Measurements from ENCODE around the gene CHST12. TPM values are rescaled to one million over a fixed set of nuclear protein-coding genes. Genes with fewer than 3 reads are reported as not detected.
A peak's percentile ranks its signal among the peaks of the same experiment; 100 is the strongest.
"Not testable (repeated sequence)": the region's sequence is repeated elsewhere in the genome, so short reads cannot be mapped to it uniquely, and the experiment has no call there.

The CHST12 gene
- total RNA-seq, 2 experiments from 2014 or later = 49.5 to 51.1 TPM

DNA sequence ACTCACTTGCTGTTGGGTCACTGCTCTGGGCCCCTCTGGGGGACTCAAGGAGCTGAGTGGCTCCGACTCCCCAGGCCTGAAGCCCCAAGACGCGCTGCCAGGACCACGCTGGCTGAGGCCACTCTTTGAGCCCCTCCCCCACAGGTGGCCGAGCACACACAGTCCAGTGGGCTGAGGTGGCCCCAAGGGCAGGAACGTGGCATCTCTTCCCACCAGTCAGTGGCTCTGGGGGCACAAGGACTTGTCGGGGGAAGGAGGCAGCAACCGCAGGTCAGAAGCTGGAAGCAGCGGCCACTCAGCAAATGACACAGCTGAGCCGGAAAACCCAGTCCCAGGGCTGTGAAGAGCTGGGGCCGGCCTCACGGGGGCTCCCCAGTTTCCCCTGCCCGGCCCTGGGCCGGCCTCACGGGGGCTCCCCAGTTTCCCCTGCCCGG lies 48.7 kb downstream of the CHST12 start:
- Mint-ChIP-seq H3K36me3 (no peaks in the 10 kb centered on the region), H3K9me3 (no peaks in the 10 kb centered on the region), H3K27me3 (peaks cover 24% of the 10 kb centered on the region), H3K4me3 (peak overlapping the region; percentile 42), H3K4me1 (peaks cover 6% of the 10 kb centered on the region), H3K27ac (no peak overlapping the region)
- POLR2A ChIA-PET = interaction anchor here (1.4 kb wide), 1 partner anchor 15 kb away, joined by 3 read pairs; no protein-coding TSS in a partner anchor
- ATAC-seq (ENCODE audit: low read depth) (peak; percentile 25), DNase-seq (peak; percentile 53)

DNA sequence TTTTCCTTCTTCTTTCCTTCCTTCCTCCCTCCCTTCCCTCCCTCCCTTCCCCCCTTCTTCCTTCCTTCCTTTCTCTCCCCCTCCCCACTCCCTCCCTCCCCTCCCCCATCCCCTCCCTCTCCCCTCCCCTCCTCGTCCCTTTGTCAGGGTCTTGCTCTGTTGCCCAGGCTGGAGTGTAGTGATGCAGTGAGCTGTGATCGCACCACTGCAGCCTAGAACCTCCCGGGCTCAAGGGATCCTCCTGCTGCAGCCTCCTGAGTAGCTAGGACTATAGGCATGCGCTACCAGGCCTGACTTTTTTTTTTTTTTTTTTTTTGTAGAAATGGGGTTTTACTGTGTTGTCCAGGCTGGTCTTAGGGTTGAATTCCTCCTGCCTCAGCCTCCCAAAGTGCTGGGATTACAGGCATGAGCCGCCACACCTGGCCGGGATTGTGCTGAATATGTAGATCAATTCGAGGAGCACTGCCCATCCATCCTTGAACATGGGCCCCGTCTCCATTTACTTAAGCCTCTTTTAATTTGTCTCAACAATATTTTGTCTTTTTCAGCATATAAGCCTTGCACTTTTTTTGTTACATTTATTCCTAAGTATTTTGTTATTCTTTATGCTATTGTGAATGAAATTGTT lies 49.3 kb downstream of the CHST12 start:
- H3K4me3 Mint-ChIP-seq = no peak overlapping the region
- H3K9me3 Mint-ChIP-seq = no peaks in the 10 kb centered on the region
- peaks cover 24% of the 10 kb centered on the region for H3K27me3 Mint-ChIP-seq
- POLR2A ChIA-PET = interaction anchor here (0.5 to 1.4 kb wide), 2 partner anchors 15 to 80 kb away, joined by 3 to 4 read pairs; no protein-coding TSS in a partner anchor
- H3K36me3 Mint-ChIP-seq = no peaks in the 10 kb centered on the region
- peaks cover 7% of the 10 kb centered on the region for H3K4me1 Mint-ChIP-seq
- DNase-seq (no peak), ATAC-seq (ENCODE audit: low read depth) (no peak)
- no peak overlapping the region for H3K27ac Mint-ChIP-seq

DNA sequence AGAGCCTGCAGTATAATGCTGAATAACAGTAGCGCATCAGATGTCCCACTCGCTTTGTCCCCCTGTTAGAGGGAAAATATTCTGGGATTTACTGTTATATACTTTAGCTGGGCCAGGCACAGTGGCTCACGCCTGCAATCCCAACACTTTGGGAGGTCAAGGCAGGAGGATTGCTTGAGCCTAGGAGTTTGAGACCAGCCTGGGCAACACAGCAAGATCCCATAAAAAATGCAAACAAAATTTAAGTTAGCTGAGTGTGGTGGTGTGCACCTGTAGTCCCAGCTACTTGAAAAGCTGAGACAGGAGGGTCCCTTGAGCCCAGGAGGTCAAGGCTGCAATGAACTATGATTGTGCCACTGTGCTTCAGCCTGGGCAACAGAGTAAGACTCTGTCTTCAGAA lies 50.4 kb downstream of the CHST12 start:
- H3K9me3 Mint-ChIP-seq; ATAC-seq (ENCODE audit: low read depth); H3K4me3 Mint-ChIP-seq; H3K36me3 Mint-ChIP-seq; POLR2A ChIA-PET; DNase-seq; H3K27ac Mint-ChIP-seq: not testable (repeated sequence)
- Mint-ChIP-seq H3K27me3 (peaks cover 24% of the 10 kb centered on the region), H3K4me1 (peaks cover 12% of the 10 kb centered on the region)

DNA sequence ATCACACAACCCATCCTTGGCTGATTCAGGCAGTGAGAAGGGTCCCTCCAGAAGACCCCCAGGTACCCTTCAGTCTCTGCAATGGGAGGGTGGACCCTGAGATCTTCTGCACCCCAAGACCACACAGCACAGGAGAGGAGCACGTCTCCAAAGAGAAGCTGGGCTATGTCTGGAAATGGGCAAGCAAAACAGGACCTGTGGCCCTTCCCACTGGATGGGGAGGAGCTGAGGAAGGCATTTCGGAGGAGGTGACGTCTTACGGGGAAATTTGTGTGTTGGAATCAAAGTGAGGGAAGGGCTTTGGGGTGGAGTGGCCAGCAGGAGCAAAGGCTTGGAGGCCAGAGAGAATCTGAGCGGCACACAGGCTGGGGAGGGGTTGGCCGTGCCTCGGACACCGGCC lies 56.3 kb downstream of the CHST12 start:
- no peaks in the 10 kb centered on the region for H3K9me3 Mint-ChIP-seq
- ATAC-seq (ENCODE audit: low read depth) = no peak
- H3K4me1 Mint-ChIP-seq = peaks cover 9% of the 10 kb centered on the region
- DNase-seq = no peak
- H3K27me3 Mint-ChIP-seq = peaks cover 23% of the 10 kb centered on the region
- no peak overlapping the region for H3K27ac Mint-ChIP-seq
- no peak overlapping the region for H3K4me3 Mint-ChIP-seq
- POLR2A ChIA-PET = interaction anchor here (0.7 kb wide), 1 partner anchor 1885 kb away, joined by 3 read pairs; no protein-coding TSS in a partner anchor
- no peaks in the 10 kb centered on the region for H3K36me3 Mint-ChIP-seq

DNA sequence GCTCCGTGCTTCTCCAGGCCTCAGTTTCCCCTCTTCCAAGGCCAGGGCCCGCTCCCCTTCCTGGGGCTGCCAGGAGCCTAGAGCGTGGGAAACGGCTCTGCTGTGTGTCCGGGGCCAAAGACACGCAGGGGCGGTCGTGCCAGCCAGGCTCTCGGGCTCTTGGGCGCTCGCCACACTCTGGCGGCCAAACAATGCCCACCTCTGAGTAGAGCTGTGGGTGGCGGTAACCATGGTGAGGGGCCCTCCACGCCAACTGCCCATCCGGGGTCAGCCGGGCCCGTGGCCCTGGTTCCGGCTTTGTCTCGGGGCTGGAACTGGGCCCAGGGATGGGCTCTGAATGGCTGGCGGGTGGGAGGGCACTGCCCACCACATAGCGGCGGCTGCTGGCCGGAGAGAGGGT lies 56.8 kb downstream of the CHST12 start:
- no peak overlapping the region for H3K4me3 Mint-ChIP-seq
- H3K9me3 Mint-ChIP-seq = no peaks in the 10 kb centered on the region
- ATAC-seq (ENCODE audit: low read depth) = no peak
- H3K4me1 Mint-ChIP-seq = peaks cover 9% of the 10 kb centered on the region
- POLR2A ChIA-PET = no interaction called here
- H3K36me3 Mint-ChIP-seq = no peaks in the 10 kb centered on the region
- peaks cover 20% of the 10 kb centered on the region for H3K27me3 Mint-ChIP-seq
- no peak for DNase-seq
- no peak overlapping the region for H3K27ac Mint-ChIP-seq

DNA sequence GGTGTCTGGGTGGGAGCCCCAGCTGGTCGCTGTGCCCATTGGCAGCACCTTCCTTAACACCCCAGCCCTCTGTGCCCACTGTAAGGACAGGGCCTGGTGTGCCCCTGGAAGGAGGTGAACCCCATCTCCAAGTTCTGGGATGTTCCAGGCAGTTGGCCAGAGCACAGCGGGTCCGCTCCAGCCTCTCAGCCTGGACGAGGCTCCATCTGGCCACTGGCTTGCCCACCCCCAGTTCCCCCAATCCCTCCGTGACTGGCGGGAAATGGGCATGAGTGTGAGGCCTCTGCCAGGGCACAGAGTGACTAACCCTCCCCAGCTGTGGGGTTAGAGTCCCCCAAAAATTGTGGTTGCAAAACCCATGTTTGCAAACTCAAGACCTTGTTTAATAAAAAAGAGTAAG lies 57.2 kb downstream of the CHST12 start:
- Mint-ChIP-seq H3K27ac (no peak overlapping the region), H3K4me3 (no peak overlapping the region), H3K9me3 (no peaks in the 10 kb centered on the region), H3K4me1 (peaks cover 9% of the 10 kb centered on the region), H3K36me3 (no peaks in the 10 kb centered on the region), H3K27me3 (peaks cover 16% of the 10 kb centered on the region)
- DNase-seq (no peak), ATAC-seq (ENCODE audit: low read depth) (no peak)
- POLR2A ChIA-PET = no interaction called here

DNA sequence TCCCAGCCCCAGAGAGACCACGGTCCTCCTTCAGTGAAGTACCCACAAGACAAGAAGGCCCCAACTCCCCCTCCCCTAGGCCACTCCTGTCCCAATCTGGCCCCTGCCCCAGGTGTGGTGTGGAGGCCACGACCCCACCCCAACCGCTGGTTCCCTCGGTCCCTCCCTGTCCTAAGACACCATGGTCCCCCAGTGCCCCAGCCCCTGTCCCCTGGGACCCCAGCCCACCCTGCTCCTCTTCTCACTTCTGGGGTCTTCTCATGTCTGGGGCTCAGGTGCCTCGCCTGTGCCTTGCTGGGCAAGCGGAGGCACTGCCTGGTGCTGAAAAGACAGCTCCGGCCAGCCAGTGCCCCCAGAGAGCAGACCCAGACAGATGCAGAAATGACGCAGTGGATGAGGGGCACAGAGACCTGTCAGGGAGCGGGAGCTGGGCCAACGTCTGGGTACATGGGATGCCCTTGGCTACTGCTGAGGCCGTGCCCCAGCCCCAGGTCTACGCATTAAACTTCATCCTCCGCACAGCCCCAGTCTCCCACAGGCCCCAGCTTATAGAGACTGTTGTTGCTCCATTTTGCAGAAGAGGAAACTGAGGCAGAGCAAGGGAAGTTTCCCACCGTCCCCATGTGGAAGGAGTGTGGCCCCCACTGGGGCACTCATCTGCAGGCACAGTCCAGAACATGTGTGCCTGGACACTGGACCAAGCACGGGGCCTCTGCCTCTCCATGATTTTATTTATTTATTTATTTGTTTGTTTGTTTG lies 58.0 kb downstream of the CHST12 start:
- Mint-ChIP-seq H3K36me3 (no peaks in the 10 kb centered on the region), H3K9me3 (no peaks in the 10 kb centered on the region), H3K4me3 (no peak overlapping the region), H3K27ac (no peak overlapping the region), H3K27me3 (peaks cover 8% of the 10 kb centered on the region), H3K4me1 (peaks cover 9% of the 10 kb centered on the region)
- ATAC-seq (ENCODE audit: low read depth) (no peak), DNase-seq (no peak)
- POLR2A ChIA-PET = no interaction called here

DNA sequence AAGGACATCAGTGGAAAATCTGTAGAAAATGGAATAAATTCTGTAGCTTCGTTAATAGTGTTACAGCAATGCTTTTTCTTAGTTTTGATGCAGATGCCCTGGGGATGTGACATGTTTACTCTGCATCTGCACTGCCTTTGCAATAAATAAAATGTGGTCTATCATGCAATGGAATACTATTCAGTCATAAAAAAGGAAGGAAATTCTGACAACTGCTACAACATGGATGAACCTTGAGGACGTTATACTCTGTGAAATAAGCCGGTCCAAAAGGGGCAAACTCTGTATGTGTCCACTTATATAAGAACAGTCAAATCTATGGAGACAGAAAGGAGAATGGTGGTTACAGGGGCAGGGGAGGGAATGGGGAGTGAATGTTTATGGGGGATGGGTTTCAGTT lies 59.3 kb downstream of the CHST12 start:
- H3K27ac Mint-ChIP-seq = no peak overlapping the region
- POLR2A ChIA-PET = no interaction called here
- no peak for DNase-seq
- no peak overlapping the region for H3K4me3 Mint-ChIP-seq
- H3K4me1 Mint-ChIP-seq = peaks cover 6% of the 10 kb centered on the region
- no peaks in the 10 kb centered on the region for H3K9me3 Mint-ChIP-seq
- H3K36me3 Mint-ChIP-seq = no peaks in the 10 kb centered on the region
- no peak for ATAC-seq (ENCODE audit: low read depth)
- H3K27me3 Mint-ChIP-seq = peaks cover 5% of the 10 kb centered on the region

DNA sequence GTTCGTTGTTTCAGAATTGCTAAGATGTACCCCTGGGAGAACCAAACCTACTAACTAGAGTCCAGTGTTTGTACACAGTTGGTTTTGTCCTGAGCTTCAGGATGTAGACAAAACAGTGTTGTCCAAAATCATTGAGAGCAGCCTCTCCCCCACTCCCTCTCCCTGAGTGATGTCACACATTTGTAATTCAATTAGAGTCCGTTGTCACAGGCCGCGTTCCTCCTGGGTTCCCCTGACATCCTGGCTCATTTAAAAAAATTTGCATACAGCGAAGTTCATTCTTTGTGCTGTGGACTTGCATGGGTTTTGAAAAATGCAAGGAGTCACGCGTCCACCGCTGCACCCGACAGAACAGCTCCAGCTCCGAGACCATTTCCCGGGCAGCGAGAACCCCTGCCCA lies 62.5 kb downstream of the CHST12 start:
- H3K27me3 Mint-ChIP-seq = peaks cover 23% of the 10 kb centered on the region
- H3K9me3 Mint-ChIP-seq = no peaks in the 10 kb centered on the region
- H3K4me1 Mint-ChIP-seq = peaks cover 7% of the 10 kb centered on the region
- no peaks in the 10 kb centered on the region for H3K36me3 Mint-ChIP-seq
- DNase-seq = no peak
- no peak for ATAC-seq (ENCODE audit: low read depth)
- no peak overlapping the region for H3K27ac Mint-ChIP-seq
- H3K4me3 Mint-ChIP-seq = no peak overlapping the region
- POLR2A ChIA-PET = no interaction called here

DNA sequence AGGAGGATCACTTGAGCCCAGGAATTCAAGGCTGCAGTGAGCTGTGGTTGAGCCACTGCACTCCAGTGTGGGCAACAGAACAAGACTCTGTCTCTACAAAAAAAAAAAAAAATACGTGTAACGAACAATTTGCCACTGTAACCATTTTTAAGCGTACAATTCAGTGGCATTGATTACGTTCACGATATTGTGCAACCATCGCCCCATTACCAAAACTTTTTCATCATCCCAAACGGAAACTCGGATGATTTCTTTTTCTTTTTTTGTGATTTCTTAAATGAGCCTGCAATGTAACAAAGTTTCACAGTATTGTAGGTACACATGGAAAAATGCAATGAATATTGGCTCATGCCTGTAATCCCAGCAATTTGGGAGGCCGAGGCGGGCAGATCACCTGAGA lies 63.3 kb downstream of the CHST12 start:
- Mint-ChIP-seq H3K36me3 (no peaks in the 10 kb centered on the region), H3K9me3 (no peaks in the 10 kb centered on the region), H3K4me3 (no peak overlapping the region), H3K27ac (no peak overlapping the region), H3K4me1 (peaks cover 7% of the 10 kb centered on the region), H3K27me3 (peaks cover 23% of the 10 kb centered on the region)
- DNase-seq (no peak), ATAC-seq (ENCODE audit: low read depth) (no peak)
- POLR2A ChIA-PET = interaction anchor here (1.3 kb wide), 1 partner anchor 15 kb away, joined by 3 read pairs; no protein-coding TSS in a partner anchor

DNA sequence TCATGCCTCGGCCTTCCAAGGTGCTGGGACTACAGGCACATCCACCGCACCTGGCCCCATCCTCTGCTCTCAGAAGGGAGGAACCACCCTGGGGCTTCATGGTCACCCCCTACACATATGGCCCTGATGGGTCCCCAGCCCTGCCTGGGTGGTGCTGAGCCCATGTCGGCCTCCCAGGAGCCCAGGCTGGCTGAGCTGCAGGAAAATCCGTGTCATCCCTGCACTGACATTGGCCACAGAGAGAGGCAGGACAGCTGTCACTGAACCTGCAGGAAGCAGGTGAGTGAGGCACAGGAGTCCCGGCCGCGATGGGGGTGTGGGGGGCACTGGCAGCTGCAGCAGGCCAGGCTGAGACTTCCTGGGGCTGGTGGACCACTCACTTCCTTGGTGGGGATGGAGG lies 64.8 kb downstream of the CHST12 start:
- Mint-ChIP-seq H3K4me1 (peaks cover 7% of the 10 kb centered on the region), H3K9me3 (no peaks in the 10 kb centered on the region), H3K27me3 (peaks cover 21% of the 10 kb centered on the region), H3K4me3 (no peak overlapping the region), H3K36me3 (no peaks in the 10 kb centered on the region), H3K27ac (no peak overlapping the region)
- POLR2A ChIA-PET = interaction anchor here (0.6 to 1.3 kb wide), 2 partner anchors 16 to 113 kb away, joined by 3 read pairs; no protein-coding TSS in a partner anchor
- DNase-seq = no peak
- ATAC-seq (ENCODE audit: low read depth) = no peak

DNA sequence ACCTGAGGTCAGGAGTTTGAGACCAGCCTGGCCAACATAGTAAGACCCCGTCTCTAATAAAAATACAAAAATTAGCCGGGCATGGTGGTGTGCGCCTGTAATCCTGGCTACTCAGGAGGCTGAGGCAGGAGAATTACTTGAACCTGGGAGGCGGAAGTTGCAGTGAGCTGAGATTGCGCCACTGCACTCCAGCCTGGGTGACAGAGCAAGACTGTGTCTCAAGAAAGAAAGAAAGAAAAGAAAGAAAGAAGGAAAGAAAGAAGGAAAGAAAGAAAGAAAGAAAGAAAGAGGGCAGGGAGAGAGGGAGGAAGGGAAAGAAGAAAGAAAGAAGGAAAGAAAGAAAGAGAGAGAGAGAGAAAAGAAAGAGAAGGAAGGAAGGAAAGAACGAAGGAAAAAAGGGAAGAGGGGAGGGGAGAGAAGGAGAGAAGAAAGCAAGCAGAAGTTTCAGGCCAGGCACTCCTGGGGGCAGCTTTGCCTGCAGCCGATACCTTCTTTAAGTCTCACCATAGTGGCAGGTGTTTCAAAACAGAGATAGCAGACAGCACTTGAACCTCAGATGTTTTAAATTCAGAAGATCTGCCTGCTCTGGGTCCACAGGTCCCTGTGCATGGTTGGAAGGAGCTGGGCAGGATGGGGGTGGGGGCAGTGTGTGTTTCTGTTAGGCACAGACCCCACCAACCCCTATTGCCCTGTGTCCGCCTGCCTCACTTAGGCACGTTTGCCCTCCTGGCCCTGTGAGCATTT lies 66.2 kb downstream of the CHST12 start:
- ATAC-seq (ENCODE audit: low read depth); H3K4me3 Mint-ChIP-seq; DNase-seq; H3K4me1 Mint-ChIP-seq; H3K36me3 Mint-ChIP-seq; H3K9me3 Mint-ChIP-seq; H3K27ac Mint-ChIP-seq: not testable (repeated sequence)
- POLR2A ChIA-PET = interaction anchor here (0.8 to 1.7 kb wide), 2 partner anchors 67 to 116 kb away, joined by 3 read pairs; no protein-coding TSS in a partner anchor
- peaks cover 21% of the 10 kb centered on the region for H3K27me3 Mint-ChIP-seq

DNA sequence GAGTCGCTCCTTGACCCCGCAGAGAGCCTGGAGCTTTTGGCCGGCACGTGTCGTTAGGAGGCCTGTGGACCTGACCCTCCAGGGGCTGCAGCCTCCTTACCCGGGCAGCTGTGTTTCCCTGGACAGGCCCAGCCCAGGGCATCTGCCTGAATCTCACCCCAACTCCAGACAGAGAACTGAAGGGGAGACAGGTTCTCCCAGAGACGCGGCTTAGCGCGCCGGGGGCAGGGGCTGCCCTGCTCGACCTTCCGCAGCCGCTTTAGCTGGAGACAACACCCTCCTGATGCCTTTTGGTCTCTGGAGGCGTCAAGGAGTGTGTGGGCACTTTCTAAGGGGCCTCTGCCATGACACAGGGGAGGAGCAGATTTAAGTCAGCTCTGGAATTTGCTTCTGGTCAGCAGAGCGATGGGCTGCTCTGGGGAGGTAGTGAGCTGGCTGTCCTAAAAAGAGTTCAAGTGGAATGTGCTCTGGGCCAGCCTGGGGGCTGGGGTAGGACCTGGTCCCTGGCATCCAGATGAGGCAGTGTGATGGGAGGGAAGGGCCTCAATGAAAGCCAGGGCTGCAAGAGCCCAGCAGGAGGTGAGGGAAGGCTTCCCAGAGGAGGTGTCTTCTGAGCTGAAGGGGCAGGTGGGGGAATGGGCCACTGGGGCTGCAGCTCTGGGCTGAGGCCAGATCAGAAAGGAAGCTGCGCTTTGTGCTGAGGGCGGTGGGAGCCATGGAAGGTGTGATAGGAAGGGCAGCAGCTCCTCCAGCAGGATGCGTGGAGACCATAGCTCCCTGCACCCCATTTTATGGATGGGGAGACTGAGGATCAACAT lies 67.0 kb downstream of the CHST12 start:
- DNase-seq (no peak), ATAC-seq (ENCODE audit: low read depth) (no peak)
- Mint-ChIP-seq H3K27me3 (peaks cover 21% of the 10 kb centered on the region), H3K9me3 (no peaks in the 10 kb centered on the region), H3K27ac (no peak overlapping the region), H3K4me3 (no peak overlapping the region), H3K36me3 (no peaks in the 10 kb centered on the region), H3K4me1 (peaks cover 7% of the 10 kb centered on the region)
- POLR2A ChIA-PET = interaction anchor here (0.6 to 1.7 kb wide), 3 partner anchors 43 to 68 kb away, joined by 3 read pairs; no protein-coding TSS in a partner anchor
